Stimulated activated CD4-positive, alpha-beta T cell treated with anti-CD3 and anti-CD28 coated beads, Interleukin-2, amount 100 ng/mL, for 48 hours (primary cell): Measurements from ENCODE around the gene TRIM54.
"Not testable (repeated sequence)": the region's sequence is repeated elsewhere in the genome, so short reads cannot be mapped to it uniquely, and the experiment has no call there.

Experiments used
- DNase-seq, 2 donors: peaks; one replicate each; pipeline ENCODE4 v3.0.0-alpha.2; 2020

TRIM54 gene

DNA sequence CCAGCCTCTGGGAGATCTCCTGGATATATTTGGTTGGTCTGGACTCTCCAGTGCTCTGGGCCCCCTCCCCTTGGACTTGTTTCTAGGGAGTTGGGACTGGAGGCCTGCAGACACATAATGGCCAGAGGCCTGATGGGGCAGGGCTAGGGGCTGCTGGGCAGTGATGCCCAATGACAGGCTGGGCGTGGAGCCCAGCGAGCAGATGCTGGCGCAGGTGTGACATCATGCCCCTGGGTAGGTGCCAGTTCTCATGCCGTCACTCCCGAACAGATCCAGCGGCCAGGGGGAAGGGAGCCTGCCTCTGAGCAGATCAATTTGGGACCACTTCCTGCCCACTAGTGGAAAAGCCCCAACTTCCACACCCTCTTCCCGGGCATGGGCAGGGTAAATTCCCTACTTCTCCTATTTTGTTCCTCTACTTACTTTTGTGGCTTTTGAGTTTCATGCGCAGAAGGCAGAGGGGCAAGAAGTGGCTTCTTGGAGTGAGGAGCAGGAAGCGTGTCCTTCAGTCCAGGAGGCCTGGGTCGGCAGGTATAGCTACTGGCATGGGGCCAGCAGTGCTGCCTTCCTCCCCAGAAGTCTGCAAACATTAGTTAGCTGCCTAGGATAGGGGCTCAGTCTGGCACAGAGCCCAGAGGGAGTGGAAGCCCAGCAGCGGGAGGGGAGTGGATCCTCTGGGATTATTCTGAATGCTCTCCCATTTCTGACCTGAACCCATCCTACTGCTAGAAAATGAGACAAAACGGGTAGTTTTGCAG, 34.6 kb downstream of the TRIM54 start:
- DNase-seq = no peak

DNA sequence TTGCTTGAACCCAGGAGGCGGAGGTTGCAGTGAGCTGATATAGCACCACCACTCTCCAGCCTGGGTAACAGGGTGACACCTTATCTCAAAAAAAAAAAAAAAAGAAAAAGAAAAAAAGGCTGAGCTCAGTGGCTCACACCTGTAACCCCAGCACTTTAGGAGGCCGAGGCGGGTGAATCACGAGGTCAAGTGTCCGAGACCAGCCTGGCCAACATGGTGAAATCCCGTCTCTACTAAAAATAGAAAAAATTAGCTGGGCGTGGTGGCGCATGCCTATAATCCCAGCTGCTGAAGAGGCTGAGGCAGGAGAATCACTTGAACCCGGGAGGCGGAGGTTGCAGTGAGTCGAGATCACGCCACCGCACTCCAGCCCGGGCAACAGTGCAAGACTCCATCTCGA, 37.6 kb downstream of the TRIM54 start:
- not testable (repeated sequence) for DNase-seq

DNA sequence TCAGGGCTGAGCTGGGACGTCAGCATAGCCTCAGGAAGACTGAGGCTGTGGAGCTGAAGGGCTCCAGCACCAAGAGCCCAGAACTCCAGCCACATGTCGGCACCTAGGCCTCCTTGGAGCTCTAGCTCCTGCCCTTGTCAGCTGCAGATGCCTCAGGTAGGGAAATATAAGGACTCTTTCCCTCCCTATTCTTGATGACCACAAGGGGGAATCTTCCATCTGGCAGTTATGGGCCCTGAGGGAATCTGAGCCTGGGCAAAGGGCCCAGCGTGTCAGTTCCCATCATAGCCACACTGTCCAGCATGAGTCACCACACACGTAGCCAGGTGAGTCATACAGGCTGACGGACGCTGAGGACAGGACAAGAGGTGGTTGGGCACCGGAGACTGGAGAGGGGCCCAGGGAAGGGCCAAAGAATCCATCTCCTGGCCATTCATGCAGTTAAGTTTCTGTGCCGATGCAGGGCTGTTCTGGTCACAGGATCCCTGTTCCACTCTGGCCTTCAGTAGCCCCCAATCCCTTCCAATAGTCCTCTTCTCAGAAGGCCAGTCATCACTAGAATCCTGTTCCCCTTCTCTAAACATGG, 38.8 kb downstream of the TRIM54 start:
- no peak for DNase-seq

DNA sequence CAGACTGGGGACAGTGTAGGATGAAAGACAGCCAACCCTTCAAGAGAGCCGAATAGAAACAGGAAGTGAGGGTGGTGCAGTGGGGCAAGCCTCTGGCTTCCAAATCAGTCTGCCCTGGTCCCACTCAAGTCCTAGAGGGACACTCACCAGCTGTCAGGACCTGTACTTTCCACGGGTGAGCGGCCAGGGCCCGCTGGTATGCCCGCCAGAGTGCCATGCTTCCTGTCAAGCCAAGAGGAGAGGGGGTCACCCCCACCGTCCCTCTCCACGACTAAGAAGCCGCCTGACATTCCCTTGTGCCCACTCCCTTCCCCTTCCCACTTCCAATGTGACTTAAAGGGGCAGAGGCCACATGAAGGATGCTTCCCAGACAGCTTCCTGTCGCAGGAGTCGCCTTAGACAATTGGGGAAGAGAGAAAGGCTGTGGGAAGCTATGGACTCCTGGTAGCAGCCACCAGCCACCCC, 40.1 kb downstream of the TRIM54 start:
- no peak for DNase-seq

DNA sequence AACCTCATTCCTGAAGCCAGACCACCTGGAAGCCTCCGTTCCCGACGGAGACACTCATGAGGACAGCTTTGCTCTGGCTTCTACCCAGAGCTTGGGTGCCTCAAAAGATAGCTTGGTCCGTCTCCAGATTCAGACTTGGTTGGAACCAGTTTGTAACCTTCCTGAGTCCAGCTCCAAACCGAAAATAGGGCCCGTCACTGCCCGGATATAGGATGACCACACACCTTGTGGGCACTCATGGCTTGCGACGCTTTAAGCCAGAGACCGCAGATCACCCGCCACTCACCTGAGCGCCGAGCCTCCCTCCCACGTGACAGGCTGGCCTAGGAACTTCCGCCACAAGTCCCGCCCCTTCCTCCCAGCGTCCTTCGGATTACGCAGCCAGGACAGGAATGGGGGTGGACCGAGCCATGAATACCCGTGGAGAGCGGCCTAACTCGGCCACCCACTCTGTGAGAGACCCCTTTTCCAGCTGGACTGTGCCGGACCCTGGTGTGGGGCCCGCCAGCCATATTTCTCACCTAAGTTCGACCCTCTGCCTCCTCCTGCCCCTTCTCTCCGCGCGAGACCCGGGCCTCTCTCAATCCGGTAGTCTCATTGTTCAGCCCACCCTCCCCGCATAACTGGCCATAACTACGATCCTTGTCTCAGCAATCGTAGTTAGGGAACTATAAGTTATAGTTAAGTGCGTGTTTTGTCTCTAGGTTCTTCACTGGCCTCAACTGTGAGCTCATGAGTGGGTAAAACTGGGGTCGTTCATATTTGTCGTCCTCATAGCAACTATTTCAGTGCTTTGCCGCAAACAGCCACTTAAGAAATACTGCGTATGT, 40.8 kb downstream of the TRIM54 start, which contains the start of gene MPV17:
TSS of gene MPV17 (minus strand) at position 332 of the 830 bp plus-strand sequence. CDS start 580 bp downstream, outside the sequence.
- peak; percentile 78 to 84 for DNase-seq

DNA sequence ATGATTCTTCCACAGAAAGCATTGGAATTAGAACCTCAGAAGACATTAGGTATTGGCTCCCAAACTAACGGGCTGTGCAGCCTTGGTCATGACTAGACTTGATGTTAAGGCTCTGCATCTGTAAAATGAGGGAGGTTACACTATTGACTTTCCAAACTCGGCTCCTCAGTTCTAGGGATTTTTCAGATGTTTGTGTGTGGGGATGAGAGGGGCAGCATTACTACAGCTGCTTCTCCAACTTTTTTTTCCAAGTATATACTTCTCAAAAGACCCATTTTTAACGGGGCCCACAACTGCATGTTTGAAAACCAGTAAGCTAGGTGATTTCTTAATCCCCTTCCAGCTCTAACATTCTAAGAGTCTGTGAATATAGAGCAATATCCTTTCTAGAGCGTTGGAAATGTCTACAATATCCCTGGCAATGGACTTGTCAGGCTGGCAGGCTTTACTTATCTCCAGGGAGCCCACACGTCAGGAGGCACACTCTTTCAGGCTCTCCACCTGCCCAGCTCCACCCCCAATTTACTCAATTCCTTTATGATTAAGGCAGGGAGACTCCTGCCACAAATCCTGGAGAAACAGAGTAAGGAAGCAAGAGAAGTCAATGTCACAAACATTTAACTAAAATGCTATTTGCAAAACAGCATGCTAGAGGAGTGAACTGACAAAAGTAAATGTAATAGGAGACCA, 41.5 kb downstream of the TRIM54 start:
- DNase-seq = no peak

DNA sequence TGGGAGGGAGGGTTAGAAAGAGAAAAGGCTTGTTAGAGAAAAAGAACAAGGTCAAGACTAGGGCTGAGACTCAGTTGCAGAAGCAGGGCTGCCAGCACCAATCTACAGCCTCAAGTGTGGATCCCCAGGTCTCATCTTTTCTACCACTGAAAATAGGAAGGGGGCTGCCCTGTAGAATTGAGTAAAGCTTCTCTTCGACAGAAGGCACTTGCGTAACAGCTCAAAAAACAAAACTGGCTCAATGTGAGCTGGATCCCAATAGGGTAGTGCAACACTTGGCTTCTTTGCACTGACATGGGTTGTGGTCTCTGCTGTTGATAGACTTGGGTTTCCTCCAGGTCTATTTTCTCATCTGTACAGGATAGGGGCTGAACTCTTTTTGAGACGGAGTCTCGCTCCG, 42.5 kb downstream of the TRIM54 start:
- no peak for DNase-seq

DNA sequence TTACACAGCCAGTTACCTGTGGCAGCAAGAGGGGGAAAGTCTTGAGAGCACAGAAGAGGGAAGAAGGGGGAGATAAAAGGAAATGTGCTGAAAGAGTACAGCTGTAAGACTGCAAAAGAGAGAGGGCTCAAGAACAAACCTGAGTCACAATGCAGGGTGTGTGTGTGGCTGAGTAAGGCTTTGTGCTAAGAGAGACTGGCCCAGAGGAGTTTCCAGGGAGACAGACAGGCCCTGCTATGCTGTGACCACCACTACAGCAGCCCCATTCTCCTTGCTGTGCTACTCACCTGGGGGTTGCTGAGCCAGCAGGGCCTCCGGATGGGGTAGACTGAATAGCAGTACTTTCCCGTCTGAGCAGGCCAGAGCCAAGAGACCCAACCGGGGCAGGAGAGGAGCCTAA, 53.1 kb downstream of the TRIM54 start:
- no peak for DNase-seq

DNA sequence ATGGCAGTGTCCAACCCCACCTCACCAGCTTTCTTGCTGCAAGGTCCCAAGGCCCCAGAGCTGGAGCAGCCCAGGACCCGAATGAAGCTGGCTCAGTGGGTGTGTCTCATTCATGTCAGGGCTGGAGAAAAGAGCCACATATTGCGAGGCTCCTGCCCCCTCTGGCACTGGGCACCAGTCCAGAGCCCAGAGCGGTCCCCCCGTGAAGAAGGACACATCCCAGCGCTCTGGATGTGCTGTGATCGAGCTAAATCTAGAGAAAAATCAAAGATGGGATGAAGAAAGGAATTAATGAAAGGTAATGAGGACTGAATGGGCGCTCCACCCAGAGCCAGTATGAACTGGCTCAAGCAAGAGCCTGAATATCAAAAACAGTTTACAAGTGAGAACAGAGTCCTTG, 53.9 kb downstream of the TRIM54 start:
- no peak for DNase-seq

DNA sequence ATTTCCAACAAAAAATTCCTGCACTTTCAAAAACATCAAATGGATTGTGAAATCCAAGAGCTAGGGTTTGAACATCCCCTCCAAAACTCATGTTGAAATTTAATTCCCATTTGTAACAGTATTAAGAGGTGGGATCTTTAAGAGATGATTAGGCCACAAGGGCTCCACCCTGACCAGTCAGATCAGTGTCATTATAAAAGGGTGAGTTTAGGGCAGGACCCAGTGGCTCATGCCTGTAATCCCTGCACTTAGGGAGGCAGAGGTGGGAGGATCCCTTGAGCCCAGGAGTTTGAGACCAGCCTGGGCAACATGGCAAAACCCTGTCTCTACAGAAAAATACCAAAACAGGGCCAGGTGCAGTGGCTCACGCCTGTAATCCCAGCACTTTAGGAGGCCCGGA, 65.4 kb downstream of the TRIM54 start:
- no peak for DNase-seq

DNA sequence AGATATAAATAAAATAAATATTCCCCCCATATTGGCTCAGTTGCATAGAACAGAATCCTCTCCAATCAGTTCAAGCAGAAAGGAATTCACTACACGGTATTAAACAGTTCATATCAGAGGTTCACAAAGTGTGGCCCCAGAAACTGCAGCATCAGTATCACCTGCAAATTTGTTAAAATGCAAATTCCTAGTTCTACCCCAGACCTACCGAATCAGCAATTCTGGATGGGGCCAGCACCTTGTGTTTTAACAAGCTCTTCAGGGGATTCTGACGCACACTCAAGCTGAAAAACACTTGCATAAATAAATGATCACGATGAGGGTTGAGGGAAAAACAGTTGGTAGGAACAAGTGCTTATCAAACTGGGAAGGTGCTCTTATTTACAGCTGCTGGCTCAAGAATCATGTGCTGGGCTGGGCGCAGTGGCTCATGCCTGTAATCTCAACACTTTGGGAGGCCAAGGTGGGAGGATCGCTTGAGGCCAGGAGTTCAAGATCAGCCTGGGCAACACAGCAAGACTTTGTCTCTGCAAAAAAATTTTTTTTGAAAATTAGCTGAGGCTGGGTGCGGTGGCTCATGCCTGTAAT, 68.0 kb downstream of the TRIM54 start:
- no peak for DNase-seq

DNA sequence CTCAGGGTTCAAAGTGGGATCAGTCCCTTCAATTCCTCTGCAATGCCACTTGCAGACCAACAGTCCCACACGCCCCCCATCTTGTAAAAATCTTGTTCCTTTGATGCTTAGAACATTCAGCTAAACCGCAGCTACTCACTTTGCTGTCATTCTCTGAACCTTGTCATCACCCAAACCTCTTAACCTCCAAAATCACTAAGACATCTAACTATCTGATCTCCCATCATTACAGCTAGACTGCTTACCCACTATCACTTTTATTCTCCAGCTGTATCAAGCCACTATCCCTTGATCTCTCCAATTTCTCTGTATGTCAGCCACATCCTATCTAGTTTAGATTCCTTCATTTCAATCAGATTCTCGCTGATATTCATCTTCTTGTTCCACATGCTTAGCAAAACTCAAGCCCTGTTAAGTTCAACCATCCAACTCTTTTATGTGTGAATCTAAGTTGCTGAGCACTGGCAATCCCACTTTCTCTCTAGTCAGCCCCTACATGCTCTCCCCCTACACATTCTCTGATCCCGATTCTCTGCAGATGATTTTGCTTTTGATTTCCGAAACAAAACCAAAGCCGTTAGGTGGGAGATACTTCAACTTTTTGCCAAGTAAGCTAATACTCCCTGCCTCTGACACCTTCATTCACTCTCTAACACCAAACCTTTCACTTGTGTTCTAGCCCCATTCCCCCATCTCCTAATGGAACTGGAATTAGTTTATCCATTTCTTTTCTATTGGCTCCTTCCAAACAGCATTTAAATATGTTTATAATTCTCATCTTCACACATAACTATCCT, 69.8 kb downstream of the TRIM54 start:
- no peak for DNase-seq

DNA sequence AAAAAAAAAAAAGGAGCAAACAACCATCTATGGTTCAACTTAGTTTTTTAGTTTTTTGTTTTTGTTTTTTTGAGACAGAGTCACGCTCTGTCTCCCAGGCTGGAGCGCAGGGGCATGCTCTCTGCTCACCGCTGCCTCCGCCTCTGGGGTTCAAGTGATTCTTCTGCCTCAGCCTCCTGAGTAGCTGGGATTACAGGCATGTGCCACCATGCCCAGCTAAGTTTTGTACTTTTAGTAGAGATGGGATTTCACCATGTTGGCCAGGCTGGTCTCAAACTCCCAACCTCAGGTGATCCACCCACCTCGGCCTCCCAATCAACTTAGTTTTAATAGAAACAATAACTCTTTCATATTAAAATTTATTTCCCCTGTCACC, 71.1 kb downstream of the TRIM54 start:
- DNase-seq = not testable (repeated sequence)

DNA sequence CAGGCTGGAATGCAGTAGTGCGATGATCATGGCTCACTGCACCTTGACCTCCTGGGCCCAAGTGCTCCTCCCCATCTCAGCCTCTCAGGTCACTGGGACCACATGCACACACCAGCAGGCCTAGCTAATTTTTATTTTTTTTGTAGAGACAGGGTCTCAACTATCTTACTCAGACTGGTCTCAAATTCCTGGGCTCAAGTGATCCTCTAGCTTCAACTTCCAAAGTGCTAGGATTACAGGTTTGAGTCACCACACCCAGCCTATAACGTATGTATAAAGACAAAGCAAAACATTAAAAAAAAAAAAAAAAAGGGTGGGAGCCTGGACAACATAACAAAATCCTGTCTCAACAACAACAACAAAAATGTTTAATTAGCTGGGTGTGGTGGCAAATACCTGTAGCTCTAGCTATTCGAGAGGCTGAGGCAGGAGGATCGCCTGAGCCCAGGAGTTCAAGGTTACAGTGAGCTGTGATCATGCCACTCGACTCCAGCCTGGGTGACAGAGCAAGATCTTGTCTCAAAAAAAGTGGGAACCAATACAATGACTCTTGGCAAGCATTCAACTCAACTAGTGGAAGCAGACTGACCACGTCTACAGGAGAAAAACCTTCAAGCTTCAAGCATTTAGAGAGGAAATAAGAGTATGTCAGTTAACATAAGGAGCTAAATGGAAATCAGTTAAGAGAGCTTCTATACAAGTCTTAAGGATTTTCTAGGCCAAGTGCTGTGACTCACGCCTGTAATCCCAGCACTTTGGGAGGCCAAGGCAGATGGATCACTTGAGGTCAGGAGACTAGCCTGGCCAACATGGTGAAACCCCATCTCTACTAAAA, 71.8 kb downstream of the TRIM54 start:
- no peak for DNase-seq

DNA sequence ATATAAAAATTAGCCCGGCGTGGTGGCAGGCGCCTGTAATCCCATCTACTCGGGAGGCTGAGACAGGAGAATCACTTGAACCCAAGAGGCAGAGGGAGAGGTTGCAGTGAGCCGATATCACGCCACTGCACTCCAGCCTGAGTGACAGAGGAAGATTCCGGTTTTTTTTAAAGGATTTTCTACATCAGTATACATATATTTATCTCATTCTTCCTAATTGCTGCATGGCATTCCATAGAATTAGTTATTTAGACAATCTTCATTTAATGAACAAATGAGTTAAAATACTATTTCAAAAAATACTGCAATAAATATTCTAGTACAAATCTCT, 72.3 kb downstream of the TRIM54 start:
- no peak for DNase-seq

DNA sequence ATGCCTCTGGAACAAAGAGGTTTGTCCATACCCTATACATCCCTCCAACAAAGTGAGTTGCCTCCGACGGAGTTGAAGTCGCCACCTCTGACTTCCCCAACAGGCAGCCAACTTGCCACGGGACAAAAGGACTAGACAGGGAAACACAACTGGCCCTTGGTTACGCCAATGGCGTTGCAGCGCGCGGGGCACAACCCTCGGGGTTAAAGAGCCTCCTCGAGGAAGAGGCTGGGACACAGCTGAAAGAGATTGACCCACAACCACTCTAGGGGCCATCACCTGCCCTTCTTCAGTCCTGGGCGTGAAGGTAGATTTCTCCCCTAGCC, 73.8 kb downstream of the TRIM54 start:
- DNase-seq = no peak

DNA sequence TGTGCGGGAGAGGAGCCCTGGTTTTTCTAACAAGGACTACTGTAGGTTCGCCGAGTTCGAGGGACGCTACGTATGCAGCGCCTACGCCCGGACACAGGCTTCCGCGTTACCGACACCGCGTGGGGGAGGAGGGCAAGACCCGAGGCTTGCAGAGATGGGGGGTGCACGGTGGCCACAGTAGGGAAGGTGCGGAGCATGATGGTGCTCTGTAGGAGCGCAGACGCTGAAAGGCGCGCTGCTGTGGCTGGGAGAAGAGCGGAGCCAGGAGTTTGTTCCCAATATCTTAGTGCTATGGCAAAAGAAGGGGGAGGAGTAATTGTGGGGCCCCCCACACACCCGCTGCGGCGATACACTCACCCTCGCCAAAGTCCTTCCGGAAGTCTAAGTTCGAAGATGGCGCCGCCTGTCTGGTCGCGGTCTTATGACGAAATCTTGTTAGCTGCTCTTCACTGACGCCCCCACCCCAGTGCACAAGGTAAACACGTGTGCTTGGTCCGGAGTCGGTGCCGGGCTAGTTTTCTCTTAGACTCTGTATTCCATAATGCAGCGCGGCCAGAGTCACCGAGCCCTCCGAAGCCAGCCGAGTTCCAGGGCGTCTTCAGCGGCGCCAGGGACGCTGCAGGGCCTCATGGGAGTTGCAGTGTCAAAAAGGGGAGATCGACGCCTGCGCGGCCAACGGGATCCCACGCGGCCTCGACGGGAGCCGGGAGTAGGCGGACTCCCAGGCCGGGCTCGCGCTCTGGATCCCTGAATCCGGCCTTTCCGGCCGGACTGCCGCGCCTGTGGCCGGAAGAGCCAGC, 74.4 kb downstream of the TRIM54 start, which contains the start of gene GTF3C2:
TSS of gene GTF3C2 (minus strand) at position 383 of the 800 bp plus-strand sequence. CDS start 13,210 bp downstream, outside the sequence.
- peak; percentile 83 to 85 for DNase-seq
